ENCODE data around the gene SH3PXD2A. TPM values are rescaled to one million over a fixed set of nuclear protein-coding genes. Genes with fewer than 3 reads are reported as not detected.
A peak's percentile ranks its signal among the peaks of the same experiment; 100 is the strongest.

Gene SH3PXD2A
- total RNA-seq, 1 donor from 2014 or later = 2.3 TPM

DNA sequence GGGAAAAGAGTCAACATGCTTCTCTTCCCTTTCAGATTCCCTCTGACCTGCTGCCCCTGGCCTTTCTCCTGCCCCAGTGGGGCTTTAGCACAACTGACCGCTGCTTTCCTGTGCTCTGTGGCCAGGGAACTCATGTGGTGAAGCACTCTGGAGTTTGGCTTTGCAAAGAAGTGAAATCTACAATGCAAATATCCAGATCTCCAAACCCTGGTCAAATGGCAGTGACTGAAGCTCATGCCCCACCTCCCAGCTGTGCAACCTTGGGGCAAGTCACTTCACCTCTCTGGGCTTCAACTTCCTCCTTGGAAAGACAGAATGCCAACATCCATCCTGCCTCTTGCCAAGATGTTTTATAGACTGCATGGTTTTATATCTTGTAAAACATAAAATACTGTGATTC is 204.0 kb downstream of the SH3PXD2A start:
- Mint-ChIP-seq H3K27ac (peak overlapping the region; percentile 52), H3K4me1 (peaks cover 40% of the 10 kb centered on the region), H3K4me3 (no peak overlapping the region), H3K27me3 (ENCODE audit: insufficient read depth, low read depth) (peaks cover 7% of the 10 kb centered on the region), H3K9me3 (peaks cover 2% of the 10 kb centered on the region), H3K36me3 (peaks cover 6% of the 10 kb centered on the region)
- Histone ChIP-seq H3K4me2 (no peak overlapping the region), H3K9ac (no peak overlapping the region), H3F3A (ENCODE audit: low read depth) (no peaks in the 10 kb centered on the region), H2AFZ (replicated peaks) (no peak overlapping the region), H3K36me3 (no peaks in the 10 kb centered on the region), H3K4me3 (no peak overlapping the region), H3K27ac (no peak overlapping the region), H3K4me1 (peaks cover 28% of the 10 kb centered on the region), H3K27me3 (no peaks in the 10 kb centered on the region), H3K79me2 (ENCODE audit: low read depth) (no peaks in the 10 kb centered on the region), H3K9me3 (ENCODE audit: low read depth) (no peaks in the 10 kb centered on the region), H4K20me1 (ENCODE audit: low read depth) (no peaks in the 10 kb centered on the region)
- no peak for DNase-seq (ENCODE audit: low spot score)
- TF ChIP-seq, protein P1, sequence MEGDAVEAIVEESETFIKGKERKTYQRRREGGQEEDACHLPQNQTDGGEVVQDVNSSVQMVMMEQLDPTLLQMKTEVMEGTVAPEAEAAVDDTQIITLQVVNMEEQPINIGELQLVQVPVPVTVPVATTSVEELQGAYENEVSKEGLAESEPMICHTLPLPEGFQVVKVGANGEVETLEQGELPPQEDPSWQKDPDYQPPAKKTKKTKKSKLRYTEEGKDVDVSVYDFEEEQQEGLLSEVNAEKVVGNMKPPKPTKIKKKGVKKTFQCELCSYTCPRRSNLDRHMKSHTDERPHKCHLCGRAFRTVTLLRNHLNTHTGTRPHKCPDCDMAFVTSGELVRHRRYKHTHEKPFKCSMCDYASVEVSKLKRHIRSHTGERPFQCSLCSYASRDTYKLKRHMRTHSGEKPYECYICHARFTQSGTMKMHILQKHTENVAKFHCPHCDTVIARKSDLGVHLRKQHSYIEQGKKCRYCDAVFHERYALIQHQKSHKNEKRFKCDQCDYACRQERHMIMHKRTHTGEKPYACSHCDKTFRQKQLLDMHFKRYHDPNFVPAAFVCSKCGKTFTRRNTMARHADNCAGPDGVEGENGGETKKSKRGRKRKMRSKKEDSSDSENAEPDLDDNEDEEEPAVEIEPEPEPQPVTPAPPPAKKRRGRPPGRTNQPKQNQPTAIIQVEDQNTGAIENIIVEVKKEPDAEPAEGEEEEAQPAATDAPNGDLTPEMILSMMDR (IDR thresholded peaks at IDR 0.05) = no peak
- no peak for TF ChIP-seq EZH2 (IDR thresholded peaks at IDR 0.05)
- no peak for TF ChIP-seq EZH2phosphoT487 (IDR thresholded peaks at IDR 0.05)

DNA sequence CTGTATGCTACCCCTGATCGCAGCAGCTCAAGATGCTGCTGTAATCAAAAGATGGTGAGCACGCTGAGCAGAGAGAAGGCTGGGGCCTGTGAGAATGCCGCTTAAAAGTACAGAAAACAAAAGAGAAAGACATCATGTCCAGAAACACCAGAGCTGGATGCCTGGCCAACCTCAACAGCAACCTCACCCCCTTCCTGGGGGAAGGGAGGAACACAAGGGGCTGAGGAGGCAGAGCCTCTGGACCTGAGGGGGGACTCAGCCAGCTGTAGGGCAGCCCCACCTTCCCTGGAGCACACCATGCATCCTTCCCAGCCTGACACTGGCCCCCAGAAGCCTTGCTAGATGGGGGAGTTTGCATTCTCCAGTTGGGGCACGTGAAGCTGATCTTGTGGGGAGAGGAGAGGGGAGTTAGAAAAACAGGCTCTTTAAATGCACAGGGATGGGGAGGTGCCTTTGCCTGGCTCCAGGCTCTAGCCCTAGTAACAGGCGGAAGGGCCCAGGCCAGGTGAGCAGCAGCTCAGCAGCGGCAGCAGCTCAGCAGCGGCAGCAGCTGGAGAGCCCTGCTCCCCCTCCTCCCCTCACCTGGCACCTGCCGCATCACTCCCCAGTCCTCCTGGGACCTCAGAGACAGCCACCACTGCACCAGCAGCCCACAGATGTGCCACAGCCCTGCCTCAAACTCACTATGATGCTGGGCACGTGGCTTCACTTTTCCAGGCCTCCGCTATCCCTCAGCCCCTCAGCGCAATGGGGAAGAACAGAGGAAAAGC is 205.5 kb downstream of the SH3PXD2A start:
- H3K79me2 ChIP-seq (ENCODE audit: low read depth) = no peaks in the 10 kb centered on the region
- H3K27ac Mint-ChIP-seq = peak overlapping the region; percentile 79
- H3K4me3 Mint-ChIP-seq = no peak overlapping the region

DNA sequence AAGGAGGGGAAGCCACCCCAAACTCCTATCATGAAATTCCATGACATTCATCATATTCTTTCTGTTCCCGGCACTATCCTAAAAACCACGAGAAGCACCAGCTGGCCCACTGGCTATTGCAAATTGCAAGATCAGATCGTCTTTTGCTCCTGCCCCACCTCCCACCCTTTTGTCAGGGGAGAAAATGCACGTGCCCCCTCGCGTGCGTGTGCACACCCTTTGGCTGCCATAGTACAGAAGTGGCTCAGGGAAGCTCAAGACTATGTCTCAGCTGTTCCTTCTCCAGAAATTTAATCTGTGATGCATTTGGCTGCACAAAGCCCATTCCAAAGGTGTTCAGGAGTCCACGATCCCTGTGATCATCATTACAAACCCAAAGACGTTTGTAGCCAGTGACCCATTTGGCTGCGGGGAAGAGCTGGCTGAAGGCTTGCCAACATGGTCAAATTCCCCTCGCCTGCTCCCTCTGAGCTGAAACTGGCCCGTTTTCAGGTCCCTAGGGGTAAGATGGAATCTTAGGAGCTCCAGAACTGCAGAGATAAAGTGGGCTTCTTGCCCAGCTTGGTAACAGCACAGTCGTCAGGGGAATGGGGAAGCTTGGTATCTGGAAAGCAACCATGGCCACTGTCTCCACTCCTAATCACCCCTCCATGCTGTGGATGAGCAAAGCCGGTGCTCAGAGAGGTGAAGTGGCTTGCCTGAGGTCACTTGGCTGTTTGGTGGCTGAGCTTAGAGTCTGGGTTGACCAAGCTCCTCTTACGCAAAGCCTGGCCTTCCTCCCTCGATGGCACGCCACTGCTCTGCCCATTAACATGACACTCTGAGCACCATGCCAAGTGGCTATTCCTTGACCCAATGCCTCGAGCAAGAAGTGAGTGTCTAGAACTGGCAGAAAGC is 206.5 kb downstream of the SH3PXD2A start:
- TF ChIP-seq EZH2 (IDR thresholded peaks at IDR 0.05) (no peak), EZH2phosphoT487 (IDR thresholded peaks at IDR 0.05) (no peak)
- TF ChIP-seq, protein P1 (IDR thresholded peaks at IDR 0.05) = no peak
- Histone ChIP-seq H3K27ac (no peak overlapping the region), H3K4me3 (no peak overlapping the region), H3K4me1 (peaks cover 25% of the 10 kb centered on the region), H3K36me3 (no peaks in the 10 kb centered on the region), H3F3A (ENCODE audit: low read depth) (no peaks in the 10 kb centered on the region), H3K4me2 (peak overlapping the region; percentile 41), H3K9ac (no peak overlapping the region), H3K9me3 (ENCODE audit: low read depth) (no peaks in the 10 kb centered on the region), H3K79me2 (ENCODE audit: low read depth) (no peaks in the 10 kb centered on the region), H2AFZ (replicated peaks) (no peak overlapping the region), H4K20me1 (ENCODE audit: low read depth) (no peaks in the 10 kb centered on the region), H3K27me3 (no peaks in the 10 kb centered on the region)
- no peak for DNase-seq (ENCODE audit: low spot score)
- peak overlapping the region; percentile 4 for H3K27ac Mint-ChIP-seq
- H3K4me1 Mint-ChIP-seq = peaks cover 38% of the 10 kb centered on the region
- peaks cover 5% of the 10 kb centered on the region for H3K36me3 Mint-ChIP-seq
- H3K27me3 Mint-ChIP-seq (ENCODE audit: insufficient read depth, low read depth) = peaks cover 7% of the 10 kb centered on the region
- no peak overlapping the region for H3K4me3 Mint-ChIP-seq
- no peaks in the 10 kb centered on the region for H3K9me3 Mint-ChIP-seq

More for the DNA sequence above, 205.5 kb downstream of the SH3PXD2A start:
- H3K36me3 Mint-ChIP-seq = peaks cover 5% of the 10 kb centered on the region
- Histone ChIP-seq H3K9ac (no peak overlapping the region), H3F3A (ENCODE audit: low read depth) (no peaks in the 10 kb centered on the region), H3K9me3 (ENCODE audit: low read depth) (no peaks in the 10 kb centered on the region), H3K4me3 (no peak overlapping the region), H3K36me3 (no peaks in the 10 kb centered on the region), H2AFZ (replicated peaks) (no peak overlapping the region), H3K4me2 (no peak overlapping the region), H3K27me3 (no peaks in the 10 kb centered on the region), H3K4me1 (peaks cover 28% of the 10 kb centered on the region), H3K27ac (no peak overlapping the region), H4K20me1 (ENCODE audit: low read depth) (no peaks in the 10 kb centered on the region)
- TF ChIP-seq EZH2phosphoT487 (IDR thresholded peaks at IDR 0.05) (no peak), EZH2 (IDR thresholded peaks at IDR 0.05) (no peak)
- TF ChIP-seq, protein P1 (IDR thresholded peaks at IDR 0.05) = no peak
- no peak for DNase-seq (ENCODE audit: low spot score)
- peaks cover 40% of the 10 kb centered on the region for H3K4me1 Mint-ChIP-seq
- H3K9me3 Mint-ChIP-seq = no peaks in the 10 kb centered on the region
- H3K27me3 Mint-ChIP-seq (ENCODE audit: insufficient read depth, low read depth) = peaks cover 7% of the 10 kb centered on the region

Data from neural progenitor cell (in vitro differentiated cells).